SK-MEL-5 (cell line): ENCODE data around the gene ATG4C. TPM values are rescaled to one million over a fixed set of nuclear protein-coding genes. Genes with fewer than 3 reads are reported as not detected.
"Not testable (repeated sequence)": the region's sequence is repeated elsewhere in the genome, so short reads cannot be mapped to it uniquely, and the experiment has no call there.

ENCODE experiments used
- DNase-seq: peaks from one replicate; pipeline ENCODE4 v3.0.0-alpha.2; 2016; ENCODE audit warnings: low read depth, low spot score
- in situ Hi-C: cut with HindIII; loops from 2 replicates; pipeline ENCODE4 v1.10.0; 2016; ENCODE audit warnings: low sequenced_read_pairs, high pct_unique_total_duplicates, low pct_unique_long_range_greater_than_20kb
- total RNA-seq: library from RNA; depleted of rRNA; stranded (reverse); fragments of >200 nt; shearing (Covaris generic); gene quantifications from 2 replicates; pipeline ENCODE4 v1.2.3, GENCODE V29; 2014

Gene ATG4C
- total RNA-seq, 1 experiment from 2014 or later = 9.6 TPM

DNA sequence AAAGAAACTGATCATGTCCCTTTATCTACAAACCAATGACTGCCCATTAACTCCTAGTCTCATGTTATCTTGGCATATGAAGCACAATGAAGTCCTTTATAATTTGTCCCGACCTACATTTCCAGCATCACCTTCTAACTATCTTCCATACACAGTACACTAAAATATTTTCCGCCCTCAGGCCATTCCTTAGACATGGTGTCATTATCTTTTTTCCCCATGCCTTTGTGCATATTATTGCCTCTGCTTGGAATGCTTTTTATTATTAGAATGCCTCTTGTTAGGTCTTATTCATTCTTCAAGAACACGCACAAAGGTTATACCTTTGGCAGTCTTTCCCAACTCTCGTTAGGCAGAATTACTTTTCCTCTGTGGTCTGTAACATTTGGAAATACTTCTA is 39.6 kb downstream of the ATG4C start:
- DNase-seq = peak; percentile 13
- in situ Hi-C loops = no loop called here

DNA sequence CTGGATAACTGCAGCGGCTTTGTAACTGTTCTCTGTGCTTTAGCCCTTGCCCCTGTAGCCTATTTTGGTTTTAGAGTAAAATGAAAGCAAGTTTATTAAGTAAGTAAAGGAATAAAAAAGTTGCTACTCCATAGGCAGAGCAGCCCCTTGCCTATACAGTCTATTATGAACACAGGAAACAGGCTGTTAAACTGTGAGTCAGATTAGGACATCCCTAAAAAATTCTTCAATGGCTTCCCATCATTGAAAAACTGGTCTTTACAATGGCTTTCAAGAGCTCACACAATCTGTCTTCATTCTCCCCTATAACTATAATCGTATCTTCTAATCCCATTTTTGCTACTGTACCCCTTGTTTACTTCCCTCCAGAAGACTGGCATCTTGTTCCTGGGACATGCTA is 43.0 kb downstream of the ATG4C start:
- in situ Hi-C loops = no loop called here
- DNase-seq = no peak

DNA sequence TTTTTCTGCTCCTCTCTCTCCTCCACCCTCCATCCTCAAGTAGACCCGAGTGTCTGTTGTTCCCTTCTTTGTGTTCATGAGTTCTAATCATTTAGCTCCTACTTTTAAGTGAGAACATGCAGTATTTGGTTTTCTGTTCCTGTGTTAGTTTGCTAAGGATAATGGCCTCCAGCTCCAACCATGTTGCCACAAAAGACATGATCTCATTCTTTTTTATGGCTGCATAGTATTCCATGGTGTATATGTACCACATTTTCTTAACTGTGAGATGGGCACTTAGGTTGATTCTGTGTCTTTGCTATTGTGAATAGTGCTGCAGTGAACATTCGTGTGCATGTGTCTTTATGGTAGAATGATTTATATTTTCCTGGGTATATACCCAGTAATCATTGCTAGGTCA is 43.9 kb downstream of the ATG4C start:
- in situ Hi-C loops, DNase-seq: not testable (repeated sequence)

DNA sequence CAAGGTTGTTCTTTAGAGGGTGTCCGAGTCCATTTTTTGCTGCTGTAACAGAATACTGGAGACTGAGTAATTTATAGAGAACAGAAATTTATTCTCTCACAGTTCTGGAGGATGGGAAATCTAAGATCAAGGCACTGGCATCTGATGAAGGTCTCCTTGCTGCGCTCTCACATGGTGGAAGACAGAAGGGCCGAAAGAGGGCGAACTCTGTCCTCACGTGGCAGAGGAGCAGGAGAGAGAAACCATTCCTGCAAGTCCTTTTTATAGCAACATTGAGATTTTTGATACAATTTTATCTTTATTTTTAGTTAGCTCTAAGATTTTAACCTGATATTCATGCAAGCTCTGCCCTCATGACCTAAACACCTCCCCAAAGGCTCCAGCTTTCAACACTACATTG is 48.3 kb downstream of the ATG4C start:
- peak; percentile 48 for DNase-seq
- in situ Hi-C loops = no loop called here

DNA sequence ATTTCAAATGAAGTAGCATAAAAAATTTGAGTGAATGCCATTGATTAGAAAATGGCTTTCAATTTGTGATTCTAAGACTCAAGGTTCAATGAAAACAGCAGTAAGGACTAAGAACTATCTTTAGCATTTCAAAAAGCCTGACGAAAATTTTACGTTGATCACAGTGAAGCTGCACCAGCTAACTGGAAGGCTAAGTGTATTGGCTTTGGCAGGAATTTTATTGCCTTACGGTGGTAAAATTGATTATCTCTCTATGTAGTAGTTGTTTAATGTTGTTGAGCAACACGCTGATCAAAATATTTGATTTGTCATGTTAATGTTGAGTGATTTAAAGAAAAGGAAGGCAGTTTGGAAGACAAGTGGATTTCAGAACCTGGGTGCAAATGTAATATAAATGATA is 49.6 kb downstream of the ATG4C start:
- in situ Hi-C loops = no loop called here
- no peak for DNase-seq

- in situ Hi-C loops = no loop called here
- no peak for DNase-seq
These were observed 50.5 kb downstream of the ATG4C start for GRCh38 chr1:62834400-62834961.

DNA sequence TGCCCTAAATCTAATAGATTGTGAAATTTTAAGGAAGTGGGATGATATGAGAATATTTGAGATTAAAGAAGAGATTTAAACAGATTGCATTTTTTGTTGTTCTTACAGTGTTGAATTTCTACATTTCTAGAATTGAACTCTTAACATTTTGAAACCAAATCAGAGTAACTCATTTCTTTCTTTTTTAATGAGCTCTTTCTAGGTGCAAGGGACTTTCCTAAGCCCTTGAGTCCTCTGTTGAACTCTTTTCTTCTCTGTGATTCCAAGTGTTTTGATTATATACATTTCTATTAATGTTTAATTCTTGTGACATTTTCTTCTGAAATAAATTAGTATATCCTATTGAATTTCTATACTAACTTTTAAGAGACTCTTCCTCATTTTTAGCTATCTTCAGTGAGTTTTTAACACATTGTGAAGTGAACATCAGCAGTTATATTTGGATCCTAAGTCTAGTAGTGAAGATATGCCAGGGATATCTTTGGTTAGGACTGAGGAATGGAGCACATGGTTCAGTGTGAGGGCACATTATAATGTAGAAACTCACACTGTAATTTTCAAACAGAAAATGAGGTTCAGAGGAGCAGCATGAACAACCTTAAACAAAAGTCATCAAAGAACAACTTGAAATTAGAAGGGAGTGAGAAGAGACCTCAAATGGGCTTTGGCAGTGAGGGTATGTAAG is 53.1 kb downstream of the ATG4C start:
- in situ Hi-C loops = no loop called here
- DNase-seq = no peak

DNA sequence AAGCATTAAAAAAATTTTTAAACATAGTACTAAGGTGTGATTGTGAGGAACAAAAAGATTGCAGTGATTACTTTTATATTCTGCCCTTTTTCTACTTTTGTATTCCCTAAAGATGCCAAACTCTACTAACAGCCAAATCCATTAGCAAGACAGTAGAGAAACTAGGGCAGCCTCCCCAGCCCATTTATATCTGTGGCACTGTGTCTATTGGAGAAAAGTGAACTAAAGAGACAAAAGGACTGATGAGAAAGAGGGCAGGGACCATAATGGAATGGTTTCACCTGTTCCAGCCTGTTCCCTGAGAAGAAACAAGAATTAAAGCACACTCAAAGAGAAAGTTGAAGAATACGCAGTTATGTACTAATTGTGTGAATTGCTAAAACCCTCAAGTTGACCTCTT is 56.6 kb downstream of the ATG4C start:
- in situ Hi-C loops = no loop called here
- DNase-seq = no peak

DNA sequence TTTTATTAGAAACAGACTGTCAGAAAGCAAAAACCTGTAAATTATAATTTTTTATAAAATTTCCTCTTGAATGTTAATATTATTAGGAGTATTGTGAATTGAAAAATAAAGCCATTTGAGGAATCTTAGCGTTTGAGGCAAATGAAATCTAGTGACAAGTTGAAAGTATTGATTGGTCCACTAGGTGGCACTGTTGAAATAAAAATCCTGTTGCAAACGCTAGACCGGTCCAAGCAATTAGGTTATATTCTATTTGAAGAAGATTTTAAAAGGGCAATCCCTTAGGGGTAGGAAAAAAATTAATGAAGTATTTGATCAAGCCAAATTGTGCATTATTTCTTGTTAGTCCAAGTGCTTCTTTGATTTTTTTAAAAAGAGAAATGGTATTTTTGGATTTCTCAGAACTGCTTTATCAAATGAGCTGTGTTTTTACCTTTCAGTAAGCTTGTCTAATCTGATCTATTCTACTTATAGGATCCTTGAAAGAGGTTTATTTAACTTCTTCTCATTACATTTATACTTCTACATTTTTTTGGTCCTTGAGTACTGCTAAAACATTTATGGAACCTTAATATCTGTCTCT is 57.7 kb downstream of the ATG4C start:
- peak; percentile 77 for DNase-seq
- in situ Hi-C loops = no loop called here

GRCh38 chr1:62844030-62844429 is 60.1 kb downstream of the ATG4C start:
- DNase-seq = no peak
- in situ Hi-C loops = no loop called here

DNA sequence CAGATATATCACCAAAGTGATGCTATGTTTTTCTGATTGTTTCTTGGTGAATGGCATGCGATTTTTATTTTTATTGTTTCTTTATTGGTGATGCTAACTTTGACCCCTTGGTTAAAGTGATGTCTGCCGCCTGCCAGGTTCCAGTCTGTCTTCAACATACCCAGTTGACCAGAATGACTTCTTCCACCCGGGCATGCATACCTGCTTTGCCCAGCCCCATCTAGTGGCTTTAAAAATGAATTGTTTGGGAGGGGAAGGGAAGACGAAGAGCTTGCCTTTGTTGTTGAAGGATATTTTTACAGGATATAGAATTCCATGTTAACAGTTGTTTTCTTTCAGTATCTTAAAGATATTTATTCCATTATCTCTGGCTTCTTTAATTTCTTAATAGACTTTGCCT is 65.1 kb downstream of the ATG4C start:
- peak; percentile 31 for DNase-seq
- in situ Hi-C loops = no loop called here

GRCh38 chr1:62852253-62852652 is 68.3 kb downstream of the ATG4C start:
- in situ Hi-C loops = no loop called here
- no peak for DNase-seq

DNA sequence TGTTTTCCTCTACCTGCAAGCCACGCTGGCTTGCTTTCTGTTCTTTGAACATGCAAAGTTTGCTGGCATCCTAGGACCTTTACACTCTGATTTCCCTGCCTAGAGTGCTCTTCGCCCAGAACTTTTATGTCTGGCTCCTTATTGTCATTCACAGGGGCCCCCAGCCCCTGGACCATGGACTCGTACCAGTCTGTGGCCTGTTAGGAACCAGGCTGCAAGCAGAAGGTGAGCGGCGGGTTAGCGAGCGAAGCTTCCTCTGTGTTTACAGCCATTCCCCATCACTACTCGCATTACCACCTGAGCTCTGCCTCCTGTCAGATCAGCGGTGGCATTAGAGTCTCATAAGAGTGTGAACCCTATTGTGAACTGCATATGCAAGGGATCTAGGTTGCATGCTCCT is 73.0 kb downstream of the ATG4C start:
- in situ Hi-C loops = no loop called here

GRCh38 chr1:62869217-62869754 is 85.4 kb downstream of the ATG4C start:
- in situ Hi-C loops = no loop called here
- no peak for DNase-seq

More for the DNA sequence above, 73.0 kb downstream of the ATG4C start:
- DNase-seq = no peak

- DNase-seq = no peak
- in situ Hi-C loops = no loop called here
These were observed 86.2 kb downstream of the ATG4C start for GRCh38 chr1:62870148-62870547.

DNA sequence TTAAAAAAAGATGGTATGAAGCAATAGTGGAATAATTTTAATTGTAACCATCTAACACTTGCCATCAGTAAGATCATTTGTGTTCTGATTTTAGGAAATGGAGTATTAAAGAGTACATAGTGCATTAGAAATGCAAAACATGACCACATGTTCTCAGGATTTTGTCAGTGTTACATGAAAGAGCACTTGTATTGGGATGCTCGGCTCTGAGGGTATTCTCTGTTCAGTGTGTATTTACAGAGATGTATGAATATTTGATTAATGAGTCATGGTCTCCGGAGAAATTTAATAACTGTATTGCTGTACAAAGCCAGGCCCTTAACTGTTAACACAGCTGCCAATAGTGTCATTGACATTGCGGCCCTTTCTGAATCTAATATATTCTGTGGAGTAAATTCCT is 91.7 kb downstream of the ATG4C start:
- DNase-seq = peak; percentile 90
- in situ Hi-C loops = no loop called here

GRCh38 chr1:62876535-62876934 is 92.6 kb downstream of the ATG4C start:
- in situ Hi-C loops = no loop called here
- DNase-seq = no peak

DNA sequence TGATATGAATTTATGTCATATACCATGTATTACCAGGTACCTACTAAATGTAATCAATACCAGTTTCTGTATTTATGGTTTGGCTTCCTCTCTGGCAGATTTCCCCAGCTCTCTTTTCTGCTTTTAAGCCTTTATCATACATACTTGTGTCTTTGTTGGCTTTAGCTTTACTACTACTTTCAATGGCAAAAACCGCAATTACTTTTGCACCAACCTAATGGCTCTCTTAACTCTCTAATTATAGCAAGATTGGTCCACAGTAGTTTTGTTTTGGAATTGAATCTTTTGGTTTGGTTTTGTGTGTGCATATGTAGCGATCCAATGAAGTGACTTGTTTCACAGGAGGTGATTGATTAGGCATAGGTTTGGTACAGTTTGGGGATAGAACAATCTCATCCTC is 93.6 kb downstream of the ATG4C start:
- in situ Hi-C loops = no loop called here
- no peak for DNase-seq

- no peak for DNase-seq
- in situ Hi-C loops = no loop called here
These were observed 96.0 kb downstream of the ATG4C start for GRCh38 chr1:62879962-62880361.
